ENCODE measurements around the gene OR2L8. TPM values are rescaled to one million over a fixed set of nuclear protein-coding genes. Genes with fewer than 3 reads are reported as not detected.

The OR2L8 gene
- total RNA-seq, result not detected in 2 replicates

GRCh38 chr1:247948558-247948957, at the start of gene OR2L8:
OR2L8 (plus strand) TSS chr1:247948858; CDS start chr1:247948858, 0 bp downstream.

GRCh38 chr1:247919952-247920351, 28.7 kb upstream of the OR2L8 start, which contains the start of gene OR2T8:
OR2T8 (plus strand) TSS chr1:247920252; CDS start chr1:247921018, 766 bp downstream.

GRCh38 chr1:247924868-247925267, 23.8 kb upstream of the OR2L8 start, which contains the start of gene OR2AJ1:
OR2AJ1 (plus strand) TSS chr1:247924889; CDS start chr1:247933769, 8,880 bp downstream.

GRCh38 chr1:247964933-247965332, 16.3 kb downstream of the OR2L8 start, which contains the start of gene OR2AK2:
OR2AK2 (plus strand) TSS chr1:247965233; CDS start chr1:247965377, 144 bp downstream.

Other genes with a start within 250 kb of the OR2L8 start
- not detected in 2 replicates for gene OR6F1, start 232.2 kb upstream of the OR2L8 start, total RNA-seq
- not detected in 2 replicates for gene OR14K1, start 210.2 kb upstream of the OR2L8 start, total RNA-seq
- not detected in 2 replicates for gene OR14A2, start 200.7 kb upstream of the OR2L8 start, total RNA-seq
- not detected in 2 replicates for gene OR1C1, start 188.3 kb upstream of the OR2L8 start, total RNA-seq
- gene OR14A16, start 124.7 kb upstream of the OR2L8 start, total RNA-seq, result not detected in 2 replicates
- not detected in 2 replicates for gene OR11L1, start 107.0 kb upstream of the OR2L8 start, total RNA-seq
- 0.24 TPM in 1 of 2 replicates, not detected in the other for gene TRIM58, start 91.7 kb upstream of the OR2L8 start, total RNA-seq
- gene OR2W3, start 53.3 kb upstream of the OR2L8 start, total RNA-seq, result not detected in 2 replicates
- gene OR2T8, start 28.6 kb upstream of the OR2L8 start, total RNA-seq, result not detected in 2 replicates
- not detected in 2 replicates for gene OR2AJ1, start 24.0 kb upstream of the OR2L8 start, total RNA-seq
- gene OR2AK2, start 16.4 kb downstream of the OR2L8 start, total RNA-seq, result not detected in 2 replicates
- gene OR2L5, start 64.8 kb downstream of the OR2L8 start, total RNA-seq, result not detected in 2 replicates
- gene OR2L2, start 81.2 kb downstream of the OR2L8 start, total RNA-seq, result under 0.01 TPM in 1 of 2 replicates, not detected in the other
- gene OR2L3, start 98.0 kb downstream of the OR2L8 start, total RNA-seq, result not detected in 2 replicates
- not detected in 2 replicates for gene OR2L13, start 146.3 kb downstream of the OR2L8 start, total RNA-seq
- not detected in 2 replicates for gene OR2M5, start 196.3 kb downstream of the OR2L8 start, total RNA-seq
- gene OR2M2, start 226.0 kb downstream of the OR2L8 start, total RNA-seq, result not detected in 2 replicates
- gene OR2M3, start 248.4 kb downstream of the OR2L8 start, total RNA-seq, result not detected in 2 replicates